GM23338 (cell line): ENCODE results near the gene GBE1. TPM values are rescaled to one million over a fixed set of nuclear protein-coding genes. Genes with fewer than 3 reads are reported as not detected.

Source experiments
- ATAC-seq: fragments of 200-7000 bp; cut with Tn5 transposase; 3 replicates; pipeline ENCODE4 v1.9.1; 2020
- DNase-seq: peaks from one replicate; pipeline ENCODE4 v3.0.0-alpha.2; 2015; ENCODE audit warnings: low spot score
- H2AFZ ChIP-seq: fragments of 200-600 bp; sonication (generic); 2 replicates; pipeline ENCODE4 v1.8.0; 2016; ENCODE audit warnings: antibody characterized with exemption, mild to moderate bottlenecking, moderate library complexity
- H3F3A ChIP-seq: fragments of 200-600 bp; sonication (generic); replicated peaks from 2 replicates; pipeline ENCODE4 v1.8.0; 2017; ENCODE audit warnings: antibody characterized with exemption, mixed run types, low read depth
- H3K27ac ChIP-seq: fragments of 200-600 bp; sonication (generic); 2 replicates; pipeline ENCODE4 v1.6.1; 2016; ENCODE audit warnings: low read depth
- H3K27me3 ChIP-seq: fragments of 200-600 bp; sonication (generic); 2 replicates; pipeline ENCODE4 v1.8.0; 2016; ENCODE audit warnings: mild to moderate bottlenecking, mixed run types, moderate library complexity; ENCODE audit not compliant: insufficient read depth
- H3K36me3 ChIP-seq: fragments of 200-600 bp; sonication (generic); 2 replicates; pipeline ENCODE4 v1.8.0; 2016; ENCODE audit warnings: mild to moderate bottlenecking; ENCODE audit not compliant: insufficient read depth
- H3K4me1 ChIP-seq: fragments of 200-600 bp; sonication (generic); 2 replicates; pipeline ENCODE4 v1.8.0; 2016; ENCODE audit warnings: mild to moderate bottlenecking, moderate library complexity; ENCODE audit not compliant: insufficient read depth
- H3K4me2 ChIP-seq: fragments of 200-600 bp; sonication (generic); 2 replicates; pipeline ENCODE4 v1.7.1; 2017; ENCODE audit warnings: mixed run types
- H3K4me3 ChIP-seq: fragments of 200-600 bp; sonication (generic); 2 replicates; pipeline ENCODE4 v1.6.1; 2016; ENCODE audit warnings: mixed run types
- H3K79me2 ChIP-seq: fragments of 200-600 bp; sonication (generic); replicated peaks from 2 replicates; pipeline ENCODE4 v1.8.0; 2017; ENCODE audit warnings: mild to moderate bottlenecking; ENCODE audit not compliant: insufficient read depth
- H3K9me2 ChIP-seq: fragments of 200-600 bp; sonication (generic); 2 replicates; pipeline ENCODE4 v1.8.0; 2017; ENCODE audit not compliant: insufficient read depth
- H4K20me1 ChIP-seq: fragments of 200-600 bp; sonication (generic); replicated peaks from 2 replicates; pipeline ENCODE4 v1.8.0; 2017; ENCODE audit warnings: mild to moderate bottlenecking; ENCODE audit not compliant: insufficient read depth
- H3K27ac Mint-ChIP-seq: 2 replicates; pipeline ENCODE4 v1.8.0; 2020; ENCODE audit warnings: inconsistent platforms, mild to moderate bottlenecking, moderate library complexity, mixed read lengths
- H3K27me3 Mint-ChIP-seq: 3 replicates; pipeline ENCODE4 v1.8.0; 2022; ENCODE audit warnings: low read depth, mild to moderate bottlenecking, moderate library complexity, mixed read lengths, inconsistent platforms; ENCODE audit not compliant: insufficient read depth, poor library complexity
- H3K36me3 Mint-ChIP-seq: 3 replicates; pipeline ENCODE4 v1.8.0; 2021; ENCODE audit warnings: low read depth, mild to moderate bottlenecking, inconsistent platforms, moderate library complexity, mixed read lengths
- H3K4me1 Mint-ChIP-seq: 3 replicates; pipeline ENCODE4 v1.8.0; 2020; ENCODE audit warnings: mild to moderate bottlenecking, inconsistent platforms, mixed read lengths
- H3K4me3 Mint-ChIP-seq: 3 replicates; pipeline ENCODE4 v1.8.0; 2021; ENCODE audit warnings: moderate library complexity, mild to moderate bottlenecking, inconsistent platforms, mixed read lengths
- H3K9me3 Mint-ChIP-seq: 3 replicates; pipeline ENCODE4 v1.8.0; 2020; ENCODE audit warnings: moderate library complexity, mild to moderate bottlenecking, inconsistent platforms, mixed read lengths
- CREB1 ChIP-seq: fragments of 250-450 bp; sonication (Bioruptor Pico); IDR thresholded peaks from 2 replicates; pipeline ENCODE4 v1.5.0; 2020; ENCODE audit warnings: low read depth, mild to moderate bottlenecking, moderate library complexity
- CTCF ChIP-seq, 2 experiments: fragments of 200-600 bp in 1 of 2; sonication (generic) in 1 of 2; conservative IDR thresholded peaks; 2 replicates each; pipeline versions ENCODE4 v1.5.1 to v1.6.1; 2016 to 2017; ENCODE audit warnings: antibody characterized with exemption in 2 of 2, low read depth in 2 of 2, mild to moderate bottlenecking in 2 of 2, moderate library complexity in 1 of 2
- ETS1 ChIP-seq: IDR thresholded peaks from 2 replicates; pipeline ENCODE4 v1.6.1; 2016; ENCODE audit warnings: antibody characterized with exemption
- EZH2phosphoT487 ChIP-seq: fragments of 200-600 bp; sonication (generic); IDR thresholded peaks from one replicate; pipeline ENCODE4 v1.8.1; 2018; ENCODE audit warnings: antibody characterized with exemption; ENCODE audit not compliant: unreplicated experiment
- JUNB ChIP-seq: IDR thresholded peaks from one replicate; pipeline ENCODE4 v1.6.1; 2016; ENCODE audit warnings: antibody characterized with exemption; ENCODE audit not compliant: unreplicated experiment
- NANOG ChIP-seq: IDR thresholded peaks from 2 replicates; pipeline ENCODE4 v1.6.1; 2016; ENCODE audit warnings: antibody characterized with exemption, borderline replicate concordance
- POLR2AphosphoS5 ChIP-seq: IDR thresholded peaks from 2 replicates; pipeline ENCODE4 v1.6.1; 2016; ENCODE audit warnings: antibody characterized with exemption, low read depth
- STAT1 ChIP-seq: IDR thresholded peaks from one replicate; pipeline ENCODE4 v1.6.1; 2016; ENCODE audit warnings: antibody characterized with exemption; ENCODE audit not compliant: unreplicated experiment
- ZNF114 ChIP-seq: fragments of 250-450 bp; sonication (Bioruptor Pico); IDR thresholded peaks from 2 replicates; pipeline ENCODE4 v1.5.0; 2020; ENCODE audit warnings: mild to moderate bottlenecking, moderate library complexity
- ZNF331 ChIP-seq: fragments of 250-450 bp; sonication (Bioruptor Pico); IDR thresholded peaks from 2 replicates; pipeline ENCODE4 v1.5.0; 2020; ENCODE audit warnings: low read depth, mild to moderate bottlenecking, moderate library complexity
- ZNF462 ChIP-seq: fragments of 250-450 bp; sonication (Bioruptor Pico); IDR thresholded peaks from 2 replicates; pipeline ENCODE4 v1.5.0; 2020; ENCODE audit warnings: mild to moderate bottlenecking, moderate library complexity
- polyA plus RNA-seq: library from polyadenylated mRNA; unstranded; fragments of >200 nt; fragmentation: Nextera tagmentation; extraction: Ambion mirVana; gene quantifications from 2 replicates; pipeline ENCODE4 v1.2.1, GENCODE V29; 2016
- total RNA-seq: library from RNA; depleted of rRNA; stranded (reverse); fragments of >200 nt; shearing (Covaris generic); gene quantifications from 2 replicates; pipeline ENCODE4 v1.2.3, GENCODE V29; 2014
- TF ChIP-seq, protein P1 (sequence below): IDR thresholded peaks from one replicate; pipeline ENCODE4 v1.6.1; 2018; ENCODE audit warnings: antibody characterized with exemption; ENCODE audit not compliant: unreplicated experiment

The GBE1 gene
- total and polyA plus RNA-seq, 2 experiments from 2014 or later: 6.4 to 12.2 TPM

- no peak overlapping the region for H3K4me3 ChIP-seq
- TF ChIP-seq NANOG (no peak), POLR2AphosphoS5 (no peak), ZNF114 (CRISPR knock-in tag) (no peak), EZH2phosphoT487 (no peak), CTCF (conservative IDR thresholded peaks at IDR 0.05; ENCODE audit: low read depth in 2 of 2) (no peak), ZNF462 (no peak), JUNB (no peak), CREB1 (CRISPR knock-in tag) (no peak), ZNF331 (CRISPR knock-in tag) (no peak), STAT1 (no peak), ETS1 (no peak)
- TF ChIP-seq, protein P1, sequence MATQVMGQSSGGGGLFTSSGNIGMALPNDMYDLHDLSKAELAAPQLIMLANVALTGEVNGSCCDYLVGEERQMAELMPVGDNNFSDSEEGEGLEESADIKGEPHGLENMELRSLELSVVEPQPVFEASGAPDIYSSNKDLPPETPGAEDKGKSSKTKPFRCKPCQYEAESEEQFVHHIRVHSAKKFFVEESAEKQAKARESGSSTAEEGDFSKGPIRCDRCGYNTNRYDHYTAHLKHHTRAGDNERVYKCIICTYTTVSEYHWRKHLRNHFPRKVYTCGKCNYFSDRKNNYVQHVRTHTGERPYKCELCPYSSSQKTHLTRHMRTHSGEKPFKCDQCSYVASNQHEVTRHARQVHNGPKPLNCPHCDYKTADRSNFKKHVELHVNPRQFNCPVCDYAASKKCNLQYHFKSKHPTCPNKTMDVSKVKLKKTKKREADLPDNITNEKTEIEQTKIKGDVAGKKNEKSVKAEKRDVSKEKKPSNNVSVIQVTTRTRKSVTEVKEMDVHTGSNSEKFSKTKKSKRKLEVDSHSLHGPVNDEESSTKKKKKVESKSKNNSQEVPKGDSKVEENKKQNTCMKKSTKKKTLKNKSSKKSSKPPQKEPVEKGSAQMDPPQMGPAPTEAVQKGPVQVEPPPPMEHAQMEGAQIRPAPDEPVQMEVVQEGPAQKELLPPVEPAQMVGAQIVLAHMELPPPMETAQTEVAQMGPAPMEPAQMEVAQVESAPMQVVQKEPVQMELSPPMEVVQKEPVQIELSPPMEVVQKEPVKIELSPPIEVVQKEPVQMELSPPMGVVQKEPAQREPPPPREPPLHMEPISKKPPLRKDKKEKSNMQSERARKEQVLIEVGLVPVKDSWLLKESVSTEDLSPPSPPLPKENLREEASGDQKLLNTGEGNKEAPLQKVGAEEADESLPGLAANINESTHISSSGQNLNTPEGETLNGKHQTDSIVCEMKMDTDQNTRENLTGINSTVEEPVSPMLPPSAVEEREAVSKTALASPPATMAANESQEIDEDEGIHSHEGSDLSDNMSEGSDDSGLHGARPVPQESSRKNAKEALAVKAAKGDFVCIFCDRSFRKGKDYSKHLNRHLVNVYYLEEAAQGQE: no peak
- H2AFZ ChIP-seq: no peak overlapping the region
- ATAC-seq (no peak), DNase-seq (no peak)
- H3K36me3 ChIP-seq: no peaks in the 10 kb centered on the region
- no peaks in the 10 kb centered on the region for H3F3A ChIP-seq
- H3K27ac Mint-ChIP-seq: no peak overlapping the region
- no peak overlapping the region for H3K4me2 ChIP-seq
- H3K4me3 Mint-ChIP-seq: no peak overlapping the region
- H3K9me2 ChIP-seq: no peaks in the 10 kb centered on the region
- no peaks in the 10 kb centered on the region for H3K36me3 Mint-ChIP-seq
- H3K27me3 ChIP-seq: no peaks in the 10 kb centered on the region
- no peaks in the 10 kb centered on the region for H3K79me2 ChIP-seq
- no peaks in the 10 kb centered on the region for H4K20me1 ChIP-seq
- no peaks in the 10 kb centered on the region for H3K4me1 ChIP-seq
- no peaks in the 10 kb centered on the region; the same call in 1 of the 3 replicates for H3K4me1 Mint-ChIP-seq
- H3K9me3 Mint-ChIP-seq: no peaks in the 10 kb centered on the region
- H3K27ac ChIP-seq: no peak overlapping the region
- H3K27me3 Mint-ChIP-seq: no peaks in the 10 kb centered on the region
These were observed 269.4 kb downstream of the GBE1 start for GRCh38 chr3:81492040-81492439.
